HG03354 (cell line): ENCODE measurements around the gene GRIN3B.

Source experiments
- ATAC-seq: cut with Tn5 transposase; IDR thresholded peaks from one replicate; pipeline ENCODE4 v1.9.1; 2021; ENCODE audit warnings: mild to moderate bottlenecking; ENCODE audit not compliant: unreplicated experiment, poor library complexity, severe bottlenecking

GRIN3B gene

GRCh38 chr19:1053176-1054101 is 53.2 kb downstream of the GRIN3B start:
- no peak for ATAC-seq

DNA sequence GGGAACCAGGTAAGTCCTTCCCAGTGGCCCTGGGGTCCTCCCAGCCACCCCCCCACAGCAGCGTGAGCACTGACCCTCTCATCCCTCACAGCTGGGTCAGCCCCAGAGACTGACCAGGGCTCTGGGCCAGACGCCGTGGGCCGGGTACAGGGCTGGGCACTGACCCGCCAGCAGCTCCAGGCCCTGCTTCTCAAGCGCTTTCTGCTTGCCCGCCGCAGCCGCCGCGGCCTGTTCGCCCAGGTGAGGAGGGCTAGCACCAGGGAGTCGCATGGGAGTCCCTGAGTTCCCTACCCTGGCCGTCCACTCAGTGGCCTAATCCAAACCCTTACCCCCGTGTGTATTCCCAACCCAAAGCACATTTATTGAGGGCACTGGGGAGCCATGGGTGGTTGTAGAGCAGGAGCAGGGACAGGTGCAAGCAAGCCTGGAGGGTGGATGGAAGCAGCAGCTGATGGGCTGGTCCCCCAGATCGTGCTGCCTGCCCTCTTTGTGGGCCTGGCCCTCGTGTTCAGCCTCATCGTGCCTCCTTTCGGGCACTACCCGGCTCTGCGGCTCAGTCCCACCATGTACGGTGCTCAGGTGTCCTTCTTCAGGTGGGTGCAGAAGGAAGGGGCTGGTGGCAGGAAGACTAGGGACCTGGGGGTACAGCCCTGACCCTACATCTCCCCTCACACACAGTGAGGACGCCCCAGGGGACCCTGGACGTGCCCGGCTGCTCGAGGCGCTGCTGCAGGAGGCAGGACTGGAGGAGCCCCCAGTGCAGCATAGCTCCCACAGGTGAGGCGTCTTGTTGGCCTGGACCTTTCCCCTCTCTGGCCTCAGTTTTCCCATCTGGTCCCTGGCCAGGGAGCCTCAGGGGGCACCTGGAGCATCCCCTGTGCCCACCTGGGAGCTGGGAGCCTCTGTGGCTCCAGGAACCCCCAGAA is 54.1 kb downstream of the GRIN3B start:
- no peak for ATAC-seq

- ATAC-seq: no peak
These were observed 54.8 kb downstream of the GRIN3B start for GRCh38 chr19:1055028-1055425.

DNA sequence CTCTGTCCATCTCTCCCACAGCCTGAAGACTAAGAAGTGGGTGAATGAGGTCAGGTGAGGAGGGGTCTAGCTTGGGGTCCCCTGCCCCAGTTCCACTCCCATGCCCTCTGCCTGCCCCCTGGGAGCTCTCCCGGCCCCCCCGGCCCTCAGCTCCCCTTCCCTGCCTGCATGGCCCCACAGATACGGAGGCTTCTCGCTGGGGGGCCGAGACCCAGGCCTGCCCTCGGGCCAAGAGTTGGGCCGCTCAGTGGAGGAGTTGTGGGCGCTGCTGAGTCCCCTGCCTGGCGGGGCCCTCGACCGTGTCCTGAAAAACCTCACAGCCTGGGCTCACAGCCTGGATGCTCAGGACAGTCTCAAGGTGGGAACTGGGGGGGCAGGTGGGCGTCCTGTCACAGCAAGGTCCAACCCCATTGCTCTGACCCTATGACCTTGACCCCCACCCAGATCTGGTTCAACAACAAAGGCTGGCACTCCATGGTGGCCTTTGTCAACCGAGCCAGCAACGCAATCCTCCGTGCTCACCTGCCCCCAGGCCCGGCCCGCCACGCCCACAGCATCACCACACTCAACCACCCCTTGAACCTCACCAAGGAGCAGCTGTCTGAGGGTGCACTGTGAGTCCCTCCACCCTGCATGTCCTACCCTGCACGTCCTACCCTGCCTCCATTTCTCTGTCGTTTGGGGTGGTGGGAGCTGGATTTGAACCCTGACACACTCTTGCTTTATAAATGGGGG is 55.8 kb downstream of the GRIN3B start:
- ATAC-seq: no peak

DNA sequence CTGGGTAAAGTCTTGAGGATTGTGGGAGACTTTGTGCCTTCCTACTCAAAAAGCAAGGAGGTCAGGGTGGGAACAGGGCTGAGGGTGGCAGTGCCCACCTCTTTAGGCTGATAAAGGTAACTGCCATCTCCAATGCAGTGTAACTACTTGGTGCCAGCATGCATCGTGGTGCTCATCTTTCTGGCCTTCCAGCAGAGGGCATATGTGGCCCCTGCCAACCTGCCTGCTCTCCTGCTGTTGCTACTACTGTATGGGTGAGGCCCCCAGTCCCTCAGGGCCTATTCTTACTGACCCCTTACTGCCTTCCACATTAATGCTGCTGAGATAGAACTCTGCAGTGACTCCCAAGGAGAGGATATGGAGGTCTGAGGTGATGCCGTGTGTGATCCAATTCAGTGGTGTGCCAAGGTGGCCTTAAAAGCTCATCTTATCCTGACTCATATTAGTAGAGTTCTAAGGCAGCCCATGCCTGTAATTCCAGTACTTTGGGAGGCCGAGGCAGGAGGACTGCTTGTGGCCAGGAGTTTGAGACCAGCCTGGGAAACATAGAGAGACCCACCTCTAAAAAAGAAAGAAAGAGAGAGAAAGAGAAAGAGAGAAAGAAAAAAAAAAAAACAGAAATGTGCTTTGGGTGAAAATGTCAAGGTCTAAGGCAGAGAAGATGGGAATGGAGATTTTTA is 57.1 kb downstream of the GRIN3B start:
- no peak for ATAC-seq

DNA sequence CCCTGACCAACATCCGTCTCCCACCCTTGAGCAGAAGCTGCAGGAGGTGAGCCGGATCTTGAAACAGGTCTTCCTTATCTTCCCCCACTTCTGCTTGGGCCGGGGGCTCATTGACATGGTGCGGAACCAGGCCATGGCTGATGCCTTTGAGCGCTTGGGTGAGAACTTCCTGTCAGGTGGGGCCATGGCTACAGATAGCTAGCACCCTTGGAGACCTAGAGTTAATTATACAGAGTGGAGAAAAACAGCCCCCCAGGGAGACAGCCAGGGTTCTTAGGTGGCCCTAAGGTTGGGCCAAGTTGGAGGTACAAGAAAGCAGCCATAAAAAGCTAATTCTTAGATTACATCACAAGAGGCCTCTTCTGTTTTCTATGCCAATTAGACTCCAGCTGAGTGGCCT is 57.9 kb downstream of the GRIN3B start:
- ATAC-seq: no peak
